ENCODE data around the gene FNDC3B.
A peak's percentile ranks its signal among the peaks of the same experiment; 100 is the strongest.
"Not testable (repeated sequence)": the region's sequence is repeated elsewhere in the genome, so short reads cannot be mapped to it uniquely, and the experiment has no call there.

Gene FNDC3B

DNA sequence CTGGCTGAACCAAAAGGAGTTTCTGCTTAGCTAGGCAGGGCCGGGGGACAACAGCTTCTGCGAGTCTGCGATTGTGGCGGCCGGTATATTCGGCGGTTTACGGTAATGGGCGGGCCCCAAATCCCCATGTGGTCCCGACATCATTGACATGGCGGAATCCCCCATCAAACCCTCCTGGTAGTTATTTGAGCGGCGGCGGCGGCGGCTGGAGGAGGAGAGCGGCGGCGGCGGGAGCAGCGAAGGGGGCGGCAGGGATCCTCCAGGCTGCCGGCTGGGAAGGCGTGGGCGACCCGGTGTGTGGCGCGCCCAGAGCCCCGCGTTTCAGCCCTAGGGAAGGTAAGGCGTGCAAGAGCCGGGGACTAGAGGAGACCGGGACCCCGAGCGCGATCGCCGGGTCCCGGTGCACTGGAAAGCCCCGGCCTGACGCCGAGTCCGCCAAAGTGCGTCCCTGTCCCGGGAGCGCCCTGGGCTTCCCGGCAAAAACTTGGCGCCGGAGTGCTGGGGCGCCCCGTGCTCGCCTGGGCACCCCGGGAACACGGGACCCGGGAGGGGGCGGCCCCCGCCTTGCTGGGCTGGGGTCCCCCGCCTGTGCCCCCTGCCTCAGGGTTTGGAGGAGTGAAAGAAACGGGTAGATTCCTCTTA lies at the start of gene FNDC3B:
Gene FNDC3B, plus strand, starts transcription at position 143 of the 642 bp plus-strand sequence. CDS start 72,902 bp downstream, outside the sequence.
- peak; percentile 92 to 94 for DNase-seq

DNA sequence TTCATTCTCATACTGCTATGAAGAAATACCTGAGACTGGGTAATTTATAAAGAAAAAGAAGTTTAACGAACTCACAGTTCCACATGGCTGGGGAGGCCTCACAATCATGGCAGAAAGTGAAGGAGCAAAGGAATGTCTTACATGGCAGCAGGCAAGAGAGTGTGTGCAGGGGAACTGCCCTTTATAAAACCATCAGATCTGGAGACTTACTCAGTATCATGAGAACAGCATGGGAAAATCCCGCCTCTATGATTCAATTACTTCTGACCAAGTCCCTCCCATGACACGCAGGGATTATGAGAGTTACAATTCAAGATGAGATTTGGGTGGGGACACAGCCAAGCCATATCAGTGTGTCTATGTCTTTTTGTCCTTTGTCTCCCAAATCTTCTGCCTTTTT lies 49.1 kb upstream of the FNDC3B start:
- DNase-seq = not testable (repeated sequence)

DNA sequence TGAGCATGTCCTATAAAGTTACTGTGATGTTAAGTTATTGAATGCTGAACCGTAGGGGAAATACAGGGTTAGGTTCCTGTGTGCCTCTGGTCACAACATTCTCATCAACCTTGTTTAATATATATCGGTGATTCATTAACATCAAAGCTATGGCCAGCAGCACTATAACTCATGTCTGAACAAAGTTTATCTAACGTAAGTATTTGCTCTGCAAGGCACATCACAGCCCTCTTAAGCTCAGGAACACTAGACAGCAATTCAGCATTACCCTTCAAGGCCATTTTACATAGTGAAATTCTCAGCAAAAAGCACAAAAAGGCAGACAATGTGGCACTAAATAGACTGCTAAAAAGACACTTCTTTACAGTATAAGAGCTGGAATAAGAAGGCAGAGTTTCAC lies 48.2 kb upstream of the FNDC3B start:
- no peak for DNase-seq

DNA sequence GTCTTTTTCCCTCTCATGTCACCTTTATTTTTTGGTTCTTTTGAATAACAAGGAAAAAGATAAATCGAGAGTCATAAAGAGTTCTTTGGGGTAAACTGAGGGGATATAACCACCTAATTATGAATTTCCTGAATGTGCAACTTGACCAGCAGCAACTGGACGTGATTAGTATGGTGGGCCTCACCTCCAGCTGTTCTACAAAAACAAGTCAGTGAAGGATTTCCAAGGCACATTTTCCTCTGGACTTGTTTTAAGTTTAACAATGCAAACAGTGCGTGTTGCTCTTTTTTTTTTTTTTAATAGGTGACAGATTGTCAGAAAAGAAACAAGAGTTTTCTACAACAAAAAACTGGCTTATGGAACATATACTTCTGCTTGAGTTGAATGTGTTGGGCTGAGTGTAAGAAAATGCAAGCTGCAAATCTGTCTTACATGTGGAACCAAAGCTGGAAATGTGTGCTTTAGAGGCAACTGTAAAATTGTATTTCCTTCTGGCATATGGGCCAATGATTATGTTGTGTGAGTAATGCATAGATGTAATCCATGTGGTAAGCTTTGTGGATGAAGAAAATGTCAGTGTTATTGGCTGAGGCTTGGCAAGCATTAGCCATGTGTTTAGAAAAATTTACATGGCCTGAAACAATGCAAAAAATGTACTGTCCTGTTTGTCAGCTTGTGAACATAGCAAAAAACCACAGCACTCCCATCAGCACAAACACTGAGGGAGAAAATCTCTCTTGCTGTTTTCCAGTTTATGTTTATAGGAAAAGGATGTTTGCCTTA lies 44.5 kb upstream of the FNDC3B start:
- DNase-seq = no peak

DNA sequence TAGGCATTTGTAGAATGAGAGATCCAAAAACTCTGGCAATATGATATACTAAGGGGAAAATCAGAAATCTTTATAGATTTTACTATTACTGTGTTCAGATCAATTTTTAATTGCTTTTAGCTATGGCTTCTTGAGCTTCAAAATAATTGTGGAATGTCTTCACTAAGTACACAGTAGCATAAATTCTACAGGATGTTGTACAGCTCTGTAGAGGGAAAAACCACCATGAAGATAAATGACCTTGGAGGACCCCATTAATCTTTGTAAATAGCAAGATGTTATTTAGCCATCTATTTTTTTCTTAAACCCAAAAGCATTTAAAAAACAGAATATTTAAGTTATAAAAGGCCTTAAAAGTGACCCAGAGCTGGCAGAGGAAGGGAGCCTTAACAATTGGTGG lies 43.9 kb upstream of the FNDC3B start:
- DNase-seq = no peak

DNA sequence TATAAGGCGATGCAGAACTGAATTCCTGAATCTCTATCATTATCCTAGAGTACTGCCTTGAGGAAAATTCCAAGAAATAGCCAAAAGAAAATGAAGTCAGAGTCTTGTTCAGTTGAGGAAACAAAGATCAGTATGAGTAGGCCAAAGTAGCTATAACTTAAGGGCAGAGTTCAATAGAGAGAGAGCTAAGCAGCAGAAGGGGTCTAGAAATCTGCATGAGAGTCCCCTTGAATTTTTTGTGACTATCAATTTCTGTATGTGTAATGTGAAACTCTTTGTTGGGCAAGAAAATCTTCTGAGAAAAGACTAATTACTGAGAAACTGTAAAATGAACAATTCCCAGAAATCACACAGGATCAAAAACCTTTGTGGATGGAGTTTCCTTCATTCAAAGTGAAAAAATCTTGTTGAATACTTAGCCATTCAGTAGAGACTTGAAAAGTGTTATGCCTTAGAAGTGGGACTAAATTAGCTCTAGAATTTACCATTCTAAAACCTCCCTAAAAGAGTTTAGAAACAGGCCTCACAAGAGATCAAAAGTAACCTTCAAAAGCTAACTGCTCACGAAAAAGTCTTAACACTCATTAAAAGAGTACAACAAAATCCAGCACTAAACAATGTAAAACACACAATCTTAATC lies 43.1 kb upstream of the FNDC3B start:
- DNase-seq = no peak

DNA sequence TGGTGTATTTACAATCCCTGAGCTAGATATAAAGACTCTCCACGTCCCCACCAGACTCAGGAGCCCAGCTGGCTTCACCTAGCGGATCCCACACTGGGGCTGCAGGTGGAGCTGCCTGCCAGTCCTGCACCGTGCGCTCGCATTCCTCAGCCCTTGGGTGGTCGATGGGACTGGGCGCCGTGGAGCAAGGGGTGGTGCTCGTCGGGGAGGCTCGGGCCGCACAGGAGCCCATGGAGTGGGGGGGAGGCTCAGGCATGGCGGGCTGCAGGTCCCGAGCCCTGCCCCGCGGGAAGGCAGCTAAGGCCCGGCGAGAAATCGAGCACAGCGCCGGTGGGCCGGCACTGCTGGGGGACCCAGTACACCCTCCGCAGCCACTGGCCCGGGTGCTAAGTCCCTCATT lies 40.6 kb upstream of the FNDC3B start:
- DNase-seq = not testable (repeated sequence)

DNA sequence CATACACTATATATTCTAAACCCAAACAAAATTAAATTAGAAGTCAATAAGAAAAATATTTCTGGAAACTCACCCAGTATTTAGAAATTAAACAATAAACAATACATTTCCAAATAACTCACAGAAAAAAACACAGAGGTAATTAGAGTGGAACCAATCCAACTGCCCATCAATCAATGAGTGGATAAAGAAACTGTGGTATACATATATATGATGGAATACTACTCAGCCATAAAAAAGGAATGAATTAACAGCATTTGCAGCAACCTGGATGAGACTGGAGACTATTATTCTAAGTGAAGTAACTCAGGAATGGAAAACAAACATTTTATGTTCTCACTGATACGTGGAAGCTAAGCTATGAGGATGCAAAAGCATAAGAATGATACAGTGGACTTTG lies 37.8 kb upstream of the FNDC3B start:
- not testable (repeated sequence) for DNase-seq

DNA sequence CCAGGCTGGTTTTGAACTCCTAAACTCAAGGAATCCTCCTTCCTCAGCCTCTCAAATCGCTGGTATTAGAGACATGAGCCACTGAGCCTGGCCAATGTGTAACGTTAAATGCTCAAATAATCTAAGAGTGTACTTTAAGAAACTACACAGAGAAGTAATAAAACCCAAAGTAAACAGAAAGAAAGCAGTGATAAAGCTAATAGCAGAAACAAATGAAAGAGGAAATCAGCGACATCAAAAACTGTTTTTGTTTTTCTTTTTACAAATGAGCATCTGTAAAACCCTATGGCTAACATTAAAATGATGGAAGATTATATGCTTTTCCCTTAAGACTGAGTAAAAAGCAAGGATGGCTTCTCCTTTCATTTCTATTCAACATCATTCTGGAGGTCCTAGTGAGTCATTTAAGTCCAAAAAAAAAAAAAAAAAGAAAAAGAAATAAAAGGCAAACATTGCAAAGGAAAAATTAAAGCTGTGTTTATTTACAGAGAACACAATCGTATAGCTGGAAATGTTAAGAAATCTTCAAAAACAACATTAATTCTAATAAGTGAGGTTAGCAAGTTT lies 36.8 kb upstream of the FNDC3B start:
- no peak for DNase-seq

DNA sequence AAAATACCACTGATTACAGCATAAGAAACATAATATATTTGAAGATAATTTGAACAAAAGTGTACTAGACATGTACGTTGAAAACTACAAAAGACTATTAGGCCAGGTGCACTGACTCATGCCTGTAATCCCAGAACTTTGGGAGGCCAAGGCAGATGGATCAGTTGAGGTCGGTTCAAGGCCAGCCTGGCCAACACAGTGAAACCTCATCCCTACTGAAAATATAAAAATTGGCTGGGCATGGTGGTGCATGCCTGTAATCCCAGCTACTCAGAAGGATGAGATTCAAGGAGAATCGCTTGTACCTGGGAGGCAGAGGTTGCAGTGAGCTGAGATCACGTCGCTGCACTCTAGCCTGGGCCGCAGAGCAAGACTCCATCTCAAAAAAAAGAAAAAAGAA lies 36.2 kb upstream of the FNDC3B start:
- no peak for DNase-seq

DNA sequence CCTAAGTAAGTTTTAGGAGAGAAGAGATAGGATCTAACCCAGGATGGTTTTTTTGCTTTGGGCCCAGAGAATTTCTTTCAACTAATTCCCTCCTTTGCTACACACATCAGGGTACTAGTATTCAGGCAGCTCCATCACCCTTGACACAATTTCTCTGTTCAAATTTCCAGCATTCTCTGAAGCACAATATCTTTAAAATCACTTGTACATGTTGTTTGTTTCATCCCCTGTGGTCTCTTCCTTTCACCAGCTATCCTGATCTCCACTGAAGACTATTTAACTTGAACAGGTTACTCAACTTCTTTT lies 32.4 kb upstream of the FNDC3B start:
- DNase-seq = no peak

DNA sequence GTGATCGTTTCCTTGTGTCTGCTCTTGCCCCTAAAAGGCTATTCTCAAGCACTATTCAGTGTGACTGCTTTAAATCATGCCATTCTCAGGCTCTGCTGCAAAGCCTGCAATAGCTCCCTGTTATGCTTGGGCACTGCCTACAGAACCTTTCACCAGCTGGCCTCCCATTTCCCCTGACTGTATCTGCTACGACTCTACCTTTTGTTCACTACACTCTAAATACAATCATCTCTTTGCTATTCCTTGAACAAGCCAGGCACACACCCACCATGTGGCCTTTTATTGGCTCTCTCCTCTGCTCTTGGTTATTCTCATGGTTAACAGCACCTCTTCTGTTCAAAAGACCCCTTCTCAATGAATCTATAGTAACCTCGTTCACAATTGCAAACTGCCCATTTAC lies 29.6 kb upstream of the FNDC3B start:
- DNase-seq = no peak

DNA sequence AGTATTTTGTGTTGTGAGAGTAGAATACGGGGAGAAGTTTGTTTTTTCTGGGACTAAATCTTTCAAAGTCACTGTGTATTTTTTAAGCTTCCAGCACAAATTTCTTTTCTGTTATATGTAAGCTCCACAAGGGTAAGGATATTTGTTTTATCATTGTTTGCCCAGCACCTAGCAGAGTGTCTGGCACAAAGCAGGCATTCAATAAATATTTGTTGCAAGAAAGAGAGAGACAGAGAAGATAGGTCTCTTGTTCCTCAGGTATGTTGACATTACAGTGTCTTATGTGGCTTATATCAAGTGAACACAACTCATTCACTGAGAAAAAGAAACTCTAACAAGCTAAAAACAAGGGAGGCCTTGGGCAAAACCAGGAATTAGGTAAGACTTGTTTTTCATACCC lies 26.6 kb upstream of the FNDC3B start:
- no peak for DNase-seq

DNA sequence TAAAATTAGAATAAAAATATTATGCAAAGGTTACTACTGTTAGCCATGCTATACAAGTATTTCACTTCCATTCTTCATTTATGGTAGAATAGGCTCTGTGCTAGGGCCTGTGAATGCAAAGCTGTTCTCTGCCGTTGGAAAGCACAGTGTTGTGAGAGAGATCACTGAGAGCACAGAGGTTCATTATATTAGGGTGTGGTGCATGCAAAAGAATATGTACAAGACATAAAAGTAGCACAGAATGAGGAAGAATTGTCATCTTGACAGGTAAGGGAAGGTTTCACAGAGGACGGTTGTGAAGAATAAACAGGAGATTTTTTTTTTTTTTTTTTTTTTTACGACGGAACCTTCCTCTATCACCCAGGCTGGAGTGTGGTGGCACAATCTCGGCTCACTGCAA lies 25.2 kb upstream of the FNDC3B start:
- DNase-seq = no peak

DNA sequence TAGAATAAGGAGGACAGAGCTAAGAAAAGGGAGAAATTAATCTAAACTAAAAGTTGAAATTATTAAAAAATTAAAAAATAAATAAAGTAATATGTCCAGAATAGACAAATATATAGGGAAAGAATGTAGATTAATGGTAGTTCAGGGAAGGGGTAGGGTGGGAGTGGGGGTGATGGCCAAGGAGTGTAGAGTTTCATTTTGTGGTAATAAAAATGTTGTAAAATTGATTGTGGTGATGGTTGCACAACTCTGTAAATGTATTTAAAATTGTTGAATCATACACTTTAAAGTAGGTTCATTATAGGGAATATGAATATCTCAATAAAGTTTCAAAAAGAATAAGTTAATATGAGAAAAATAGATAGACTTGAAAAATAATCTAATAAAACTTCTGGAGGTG lies 21.0 kb upstream of the FNDC3B start:
- no peak for DNase-seq

DNA sequence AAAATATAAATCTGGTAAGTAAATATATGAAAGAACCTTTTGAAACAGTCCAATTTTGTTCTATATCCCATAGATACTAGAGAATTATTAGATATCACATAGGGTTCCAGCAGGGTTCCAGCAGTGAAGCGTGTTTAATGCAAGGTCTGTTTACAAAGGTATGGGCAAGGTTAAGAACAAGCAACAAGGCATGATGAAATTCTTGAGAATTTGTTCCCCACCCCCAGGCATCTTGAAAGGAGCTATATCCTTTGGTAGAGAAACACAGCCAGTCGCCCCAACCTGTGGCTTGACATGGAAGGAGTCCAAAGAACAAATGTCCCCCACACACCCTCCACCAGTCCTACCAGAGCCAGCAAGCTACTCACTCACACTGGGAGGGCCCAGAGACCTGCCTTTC lies 18.6 kb upstream of the FNDC3B start:
- no peak for DNase-seq

DNA sequence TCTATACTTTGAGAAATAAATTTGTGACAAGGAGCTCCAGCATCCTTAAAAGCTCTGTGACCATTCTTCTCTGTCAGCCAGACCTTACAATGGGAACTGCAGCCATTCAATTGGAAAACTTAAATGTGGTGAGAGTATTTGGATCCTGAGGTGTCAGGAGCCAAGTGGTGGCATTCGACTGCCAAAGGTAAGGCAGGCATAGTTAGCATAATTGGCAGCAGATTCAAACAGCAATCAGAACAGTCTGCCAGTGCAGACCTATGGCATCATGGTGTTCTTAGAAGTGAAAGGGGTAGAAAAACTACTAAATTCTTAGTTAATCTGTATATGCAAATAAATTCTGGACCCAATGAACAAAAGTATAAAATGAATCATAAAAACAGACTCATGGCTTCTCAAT lies 18.2 kb upstream of the FNDC3B start:
- no peak for DNase-seq

DNA sequence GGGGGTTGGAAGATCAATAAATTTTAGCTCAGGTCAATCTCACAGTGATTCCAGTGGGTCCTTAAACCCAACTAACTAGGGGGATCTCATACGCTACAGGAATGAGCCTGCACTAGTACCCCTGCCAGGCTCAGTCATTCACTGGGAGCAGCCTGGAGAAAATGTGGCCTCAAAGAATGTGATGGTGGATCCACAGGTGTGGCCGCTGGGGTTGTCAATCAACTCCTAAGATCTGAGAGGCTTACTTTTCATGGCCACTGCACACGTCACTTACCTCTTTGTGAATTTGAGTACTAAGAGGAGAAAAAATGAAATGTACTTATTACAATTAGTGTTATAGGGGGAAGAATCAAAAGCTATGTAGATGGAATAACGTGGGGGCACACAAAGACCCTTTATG lies 17.5 kb upstream of the FNDC3B start:
- no peak for DNase-seq

DNA sequence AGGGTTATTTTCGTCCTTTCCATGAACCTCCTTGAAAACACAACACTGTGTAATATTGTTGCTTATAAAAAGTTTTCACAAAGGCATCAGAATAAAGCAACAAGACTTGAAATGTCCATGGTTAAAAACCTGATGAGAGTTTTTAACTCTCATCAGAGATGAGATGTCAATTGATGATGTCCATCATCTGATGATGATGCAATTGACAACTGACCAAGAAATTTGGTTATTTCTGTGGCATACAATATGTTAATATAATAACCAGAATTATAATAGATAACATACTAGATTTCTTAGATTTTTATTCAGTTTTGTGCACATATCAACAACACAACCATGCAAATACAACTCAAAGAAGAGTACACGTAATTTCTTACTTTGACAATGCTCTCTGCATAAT lies 15.5 kb upstream of the FNDC3B start:
- no peak for DNase-seq

DNA sequence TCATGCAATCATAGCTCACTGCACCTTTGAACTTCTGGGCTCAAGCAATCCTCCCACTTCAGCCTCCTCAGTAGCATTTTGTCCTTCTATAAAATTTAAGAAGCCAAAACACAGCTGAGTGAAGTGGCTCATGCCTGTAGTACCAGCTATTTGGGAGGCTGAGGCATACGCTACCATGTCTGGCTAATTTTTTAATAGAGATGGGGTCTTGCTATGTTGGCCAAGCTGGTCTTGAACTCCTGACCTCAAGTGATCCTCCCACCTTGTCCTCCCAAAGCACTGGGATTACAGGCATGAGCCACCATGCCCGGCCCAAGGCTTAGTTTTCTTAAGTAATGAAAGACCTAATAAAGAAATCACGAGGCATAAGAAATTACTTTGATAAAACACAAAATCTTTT lies 14.7 kb upstream of the FNDC3B start:
- DNase-seq = no peak

DNA sequence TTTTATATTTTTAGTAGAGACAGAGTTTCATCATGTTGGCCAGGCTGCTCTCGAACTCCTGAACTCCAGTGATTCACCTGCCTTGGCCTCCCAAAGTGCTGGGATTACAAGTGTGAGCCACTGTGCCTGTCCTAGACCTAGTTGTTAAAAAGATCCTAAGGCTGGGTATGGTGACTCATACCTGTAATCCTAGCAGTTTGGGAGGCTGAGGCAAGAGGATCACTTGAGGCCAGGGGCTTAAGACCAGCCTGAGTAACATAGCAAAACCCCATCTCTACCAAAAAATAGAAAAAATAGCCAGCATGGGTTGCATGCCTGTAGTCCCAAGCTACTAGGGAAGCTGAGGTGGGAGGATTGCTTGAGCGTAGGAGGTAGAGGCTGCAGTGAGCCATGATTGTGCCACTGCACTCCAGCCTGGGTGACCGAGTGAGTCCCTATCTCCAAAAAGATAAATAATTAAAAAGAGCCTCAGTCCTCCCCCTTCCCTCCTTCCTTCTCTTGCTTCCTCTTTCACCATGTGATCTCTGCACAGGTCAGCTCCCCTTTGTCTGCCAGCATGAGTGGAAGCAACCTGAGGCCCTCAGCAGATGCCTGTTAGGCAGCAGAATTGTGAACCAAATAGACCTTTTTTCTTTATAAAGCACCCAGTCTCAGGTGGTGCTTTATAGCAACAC lies 9.8 kb upstream of the FNDC3B start:
- no peak for DNase-seq

DNA sequence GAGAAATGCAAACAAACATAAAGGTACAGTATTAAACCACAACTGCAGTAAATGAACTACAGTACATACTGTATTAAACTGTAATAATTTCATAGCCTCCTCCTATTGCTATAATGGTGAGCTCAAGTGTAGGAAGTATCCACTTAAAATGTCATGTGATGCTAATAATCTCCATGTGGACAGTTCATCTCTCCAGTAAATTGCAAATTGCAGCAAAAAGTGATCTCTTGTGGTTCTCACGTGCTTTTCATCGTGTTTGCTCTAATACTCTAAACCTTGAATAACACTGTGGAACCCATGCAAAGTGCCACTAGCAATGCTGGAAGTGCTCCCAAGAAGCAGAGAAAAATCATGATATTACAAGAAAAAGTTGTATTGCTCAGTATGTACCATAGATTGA lies 9.2 kb upstream of the FNDC3B start:
- no peak for DNase-seq

DNA sequence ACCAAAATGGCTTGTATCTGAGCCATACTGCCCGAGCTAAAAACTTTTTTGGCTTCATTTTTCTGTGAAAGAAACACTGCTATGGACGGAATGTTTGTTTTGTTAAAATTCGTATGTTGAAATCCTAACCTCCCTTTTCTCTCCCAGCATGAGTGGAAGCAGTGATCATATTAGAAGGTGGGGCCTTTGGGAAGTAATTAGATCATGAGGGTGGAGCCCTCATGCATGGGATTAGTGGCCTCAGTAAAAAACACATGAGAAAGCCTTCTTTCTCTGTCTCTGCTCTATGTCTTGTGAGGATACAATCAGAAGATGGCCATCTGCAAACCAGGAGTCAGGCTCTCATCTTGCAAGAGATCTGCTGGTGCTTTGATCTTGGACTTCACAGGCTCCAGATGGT lies 7.4 kb upstream of the FNDC3B start:
- DNase-seq = no peak

DNA sequence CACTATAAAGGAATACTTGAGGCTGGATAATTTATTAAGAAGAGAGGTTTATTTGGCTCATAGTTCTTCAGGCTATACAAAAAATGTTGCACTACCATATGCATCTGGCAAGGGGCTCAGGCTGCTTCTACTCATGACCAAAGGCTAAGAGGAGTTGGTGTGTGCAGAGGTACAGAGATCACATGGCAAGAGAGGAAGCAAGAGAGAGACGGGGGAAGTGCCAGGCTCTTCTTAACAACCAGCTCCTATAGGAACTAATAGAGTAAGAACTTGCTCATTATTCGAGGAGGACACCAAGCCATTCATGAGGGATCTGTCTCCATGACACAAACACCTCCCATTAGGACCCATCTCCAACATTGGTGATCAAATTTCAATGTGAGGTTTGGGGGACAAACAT lies 6.0 kb upstream of the FNDC3B start:
- no peak for DNase-seq

Measured in stimulated activated CD4-positive, alpha-beta T cell treated with anti-CD3 and anti-CD28 coated beads, Interleukin-2, amount 100 ng/mL, for 24 hours (primary cell).